ENCODE results near the gene MIOX.

DNA sequence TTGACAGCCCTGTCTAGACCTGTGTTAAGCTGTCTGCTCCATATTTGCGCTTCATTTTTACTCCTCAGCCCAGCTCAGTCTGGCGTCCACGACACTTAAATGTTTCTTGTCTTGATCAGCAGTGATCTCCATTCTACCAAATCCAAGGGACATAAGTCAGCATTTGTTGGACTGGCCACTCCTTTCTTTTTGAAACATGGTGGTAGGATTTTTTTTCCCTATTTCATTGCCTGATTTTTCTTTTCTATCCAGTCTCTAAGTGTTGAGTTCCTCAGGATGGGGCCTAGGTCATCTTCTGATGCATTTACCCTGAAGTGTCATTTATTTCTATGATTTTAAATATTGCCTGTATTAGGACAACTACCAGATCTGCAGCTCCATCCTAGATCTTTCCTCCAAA lies 22.2 kb downstream of the MIOX start:
- TF ChIP-seq, protein P1, sequence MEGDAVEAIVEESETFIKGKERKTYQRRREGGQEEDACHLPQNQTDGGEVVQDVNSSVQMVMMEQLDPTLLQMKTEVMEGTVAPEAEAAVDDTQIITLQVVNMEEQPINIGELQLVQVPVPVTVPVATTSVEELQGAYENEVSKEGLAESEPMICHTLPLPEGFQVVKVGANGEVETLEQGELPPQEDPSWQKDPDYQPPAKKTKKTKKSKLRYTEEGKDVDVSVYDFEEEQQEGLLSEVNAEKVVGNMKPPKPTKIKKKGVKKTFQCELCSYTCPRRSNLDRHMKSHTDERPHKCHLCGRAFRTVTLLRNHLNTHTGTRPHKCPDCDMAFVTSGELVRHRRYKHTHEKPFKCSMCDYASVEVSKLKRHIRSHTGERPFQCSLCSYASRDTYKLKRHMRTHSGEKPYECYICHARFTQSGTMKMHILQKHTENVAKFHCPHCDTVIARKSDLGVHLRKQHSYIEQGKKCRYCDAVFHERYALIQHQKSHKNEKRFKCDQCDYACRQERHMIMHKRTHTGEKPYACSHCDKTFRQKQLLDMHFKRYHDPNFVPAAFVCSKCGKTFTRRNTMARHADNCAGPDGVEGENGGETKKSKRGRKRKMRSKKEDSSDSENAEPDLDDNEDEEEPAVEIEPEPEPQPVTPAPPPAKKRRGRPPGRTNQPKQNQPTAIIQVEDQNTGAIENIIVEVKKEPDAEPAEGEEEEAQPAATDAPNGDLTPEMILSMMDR (IDR thresholded peaks at IDR 0.05) = no peak
- TF ChIP-seq ZFX (IDR thresholded peaks at IDR 0.05; ENCODE audit: borderline replicate concordance) = no peak

Measured in 22Rv1 (cell line).